Adrenal gland (tissue), 5 donors: Measurements from ENCODE around the gene HERC6.

ENCODE experiments used
- CTCF ChIP-seq, 6 experiments: fragments of 450-650 bp in 4 of 6; fragments of 200-600 bp in 2 of 6; sonication (generic) in 1 of 6; IDR thresholded peaks; 1 replicate in 5 of 6; 2 replicates in 1 of 6; pipeline versions ENCODE4 v1.5.1 to v1.8.0; 2016 to 2021; ENCODE audit warnings: antibody characterized with exemption in 6 of 6, mild to moderate bottlenecking in 2 of 6, moderate library complexity in 1 of 6
- POLR2A ChIP-seq, 2 donors: fragments of 450-650 bp; IDR thresholded peaks; one replicate each; pipeline ENCODE4 v1.6.1; 2017; ENCODE audit warnings: antibody characterized with exemption in 2 of 2, mild to moderate bottlenecking in 2 of 2, moderate library complexity in 1 of 2
- donor health status: DM: no; HTN: no; CAD: no.

GRCh38 chr4:88458104-88458740, 79.6 kb downstream of the HERC6 start:
- no peak for TF ChIP-seq CTCF (IDR thresholded peaks at IDR 0.05)
- no peak for TF ChIP-seq POLR2A (IDR thresholded peaks at IDR 0.05)
